Gastroesophageal sphincter (tissue), 4 donors: ENCODE results near the gene ZNF784. TPM values are rescaled to one million over a fixed set of nuclear protein-coding genes. Genes with fewer than 3 reads are reported as not detected.

Experiments
- ATAC-seq: fragments of 150-250 bp; one replicate; pipeline ENCODE4 v1.9.1; 2016; ENCODE audit warnings: mild to moderate bottlenecking, moderate library complexity
- H3K27ac ChIP-seq, 4 donors: fragments of 200-600 bp; sonication (generic) in 3 of 4; 1 replicate in 3 of 4; 2 replicates in 1 of 4; pipeline ENCODE4 v1.5.1; 2016 to 2019
- H3K27me3 ChIP-seq: fragments of 200-600 bp; sonication (generic); one replicate; pipeline ENCODE4 v1.5.1; 2019
- H3K36me3 ChIP-seq, 2 donors: fragments of 200-600 bp; sonication (generic); one replicate each; pipeline ENCODE4 v1.5.1; 2019; ENCODE audit warnings: control low read depth in 1 of 2
- H3K4me1 ChIP-seq, 3 donors: fragments of 200-600 bp; sonication (generic); 1 replicate in 2 of 3; 2 replicates in 1 of 3; pipeline ENCODE4 v1.5.1; 2016 to 2019; ENCODE audit warnings: control low read depth in 2 of 3
- H3K4me3 ChIP-seq, 2 donors: fragments of 200-600 bp; sonication (generic); one replicate each; pipeline ENCODE4 v1.5.1; 2019; ENCODE audit warnings: mild to moderate bottlenecking in 1 of 2, moderate library complexity in 1 of 2
- H3K9me3 ChIP-seq, 3 donors: fragments of 200-600 bp; sonication (generic); one replicate each; pipeline ENCODE4 v1.5.1; 2017 to 2019; ENCODE audit warnings: control low read depth in 2 of 3
- EP300 ChIP-seq: sonication (generic); formaldehyde crosslinking; IDR thresholded peaks from one replicate; pipeline ENCODE4 v1.6.1; 2017; ENCODE audit warnings: antibody characterized with exemption, mild to moderate bottlenecking
- POLR2A ChIP-seq, 2 donors: fragments of 450-650 bp; IDR thresholded peaks; one replicate each; pipeline ENCODE4 v1.6.1; 2017; ENCODE audit warnings: antibody characterized with exemption in 2 of 2, mild to moderate bottlenecking in 2 of 2, moderate library complexity in 1 of 2
- POLR2AphosphoS5 ChIP-seq: sonication (generic); formaldehyde crosslinking; IDR thresholded peaks from one replicate; pipeline ENCODE4 v1.6.1; 2017; ENCODE audit warnings: antibody characterized with exemption
- WGBS, 2 donors: methylation state at CpG; one replicate each; pipeline ENCODE4 v1.1.5; 2018; ENCODE audit warnings: low coverage in 1 of 2; 5-methylcytosine and 5-hydroxymethylcytosine counted together
- total RNA-seq, 4 donors: library from RNA; depleted of rRNA; stranded (reverse); fragments of >200 nt; gene quantifications; one replicate each; pipeline ENCODE4 v1.1.0, GENCODE V29; 2016
- TF ChIP-seq, protein P1 (sequence below), 4 experiments: fragments of 200-600 bp in 2 of 4; fragments of 450-650 bp in 2 of 4; sonication (generic) in 1 of 4; IDR thresholded peaks; one replicate each; pipeline ENCODE4 v1.5.1; 2017 to 2019; ENCODE audit warnings: antibody characterized with exemption in 4 of 4, mild to moderate bottlenecking in 2 of 4, moderate library complexity in 2 of 4

ZNF784 gene
- total RNA-seq, 4 donors from 2014 or later = 0.54 to 8.1 (median 4.8) TPM

DNA sequence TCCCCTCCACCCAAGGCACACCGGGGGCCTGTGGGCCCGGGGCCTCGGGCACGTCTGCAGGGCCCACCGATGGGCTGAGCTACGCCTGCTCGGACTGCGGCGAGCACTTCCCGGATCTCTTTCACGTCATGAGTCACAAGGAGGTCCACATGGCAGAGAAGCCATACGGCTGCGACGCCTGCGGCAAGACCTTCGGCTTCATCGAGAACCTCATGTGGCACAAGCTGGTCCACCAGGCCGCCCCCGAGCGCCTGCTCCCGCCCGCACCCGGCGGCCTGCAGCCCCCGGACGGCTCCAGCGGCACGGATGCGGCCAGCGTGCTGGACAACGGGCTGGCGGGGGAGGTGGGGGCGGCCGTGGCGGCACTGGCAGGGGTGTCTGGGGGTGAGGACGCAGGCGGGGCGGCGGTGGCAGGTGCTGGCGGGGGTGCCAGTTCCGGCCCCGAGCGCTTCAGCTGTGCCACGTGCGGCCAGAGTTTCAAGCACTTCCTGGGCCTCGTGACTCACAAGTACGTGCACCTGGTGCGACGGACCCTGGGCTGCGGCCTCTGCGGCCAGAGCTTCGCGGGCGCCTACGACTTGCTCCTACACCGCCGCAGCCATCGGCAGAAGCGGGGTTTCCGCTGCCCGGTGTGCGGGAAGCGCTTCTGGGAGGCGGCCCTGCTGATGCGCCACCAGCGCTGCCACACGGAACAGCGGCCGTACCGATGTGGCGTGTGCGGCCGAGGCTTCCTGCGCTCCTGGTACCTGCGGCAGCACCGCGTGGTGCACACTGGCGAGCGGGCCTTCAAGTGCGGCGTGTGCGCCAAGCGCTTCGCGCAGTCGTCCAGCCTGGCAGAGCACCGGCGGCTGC, 8.6 kb downstream of the ZNF784 start:
- H3K36me3 ChIP-seq = peaks cover 0 to 56% of the 10 kb centered on the region in 2 donors
- 100% methylated on average over 1 to 2 of the region's 88 CpGs for WGBS, 2 donors
- ATAC-seq = no peak
- no peak overlapping the region for H3K27ac ChIP-seq
- no peaks in the 10 kb centered on the region for H3K27me3 ChIP-seq
- TF ChIP-seq EP300 (no peak), POLR2A (IDR thresholded peaks at IDR 0.05) (no peak), POLR2AphosphoS5 (no peak)
- TF ChIP-seq, protein P1, sequence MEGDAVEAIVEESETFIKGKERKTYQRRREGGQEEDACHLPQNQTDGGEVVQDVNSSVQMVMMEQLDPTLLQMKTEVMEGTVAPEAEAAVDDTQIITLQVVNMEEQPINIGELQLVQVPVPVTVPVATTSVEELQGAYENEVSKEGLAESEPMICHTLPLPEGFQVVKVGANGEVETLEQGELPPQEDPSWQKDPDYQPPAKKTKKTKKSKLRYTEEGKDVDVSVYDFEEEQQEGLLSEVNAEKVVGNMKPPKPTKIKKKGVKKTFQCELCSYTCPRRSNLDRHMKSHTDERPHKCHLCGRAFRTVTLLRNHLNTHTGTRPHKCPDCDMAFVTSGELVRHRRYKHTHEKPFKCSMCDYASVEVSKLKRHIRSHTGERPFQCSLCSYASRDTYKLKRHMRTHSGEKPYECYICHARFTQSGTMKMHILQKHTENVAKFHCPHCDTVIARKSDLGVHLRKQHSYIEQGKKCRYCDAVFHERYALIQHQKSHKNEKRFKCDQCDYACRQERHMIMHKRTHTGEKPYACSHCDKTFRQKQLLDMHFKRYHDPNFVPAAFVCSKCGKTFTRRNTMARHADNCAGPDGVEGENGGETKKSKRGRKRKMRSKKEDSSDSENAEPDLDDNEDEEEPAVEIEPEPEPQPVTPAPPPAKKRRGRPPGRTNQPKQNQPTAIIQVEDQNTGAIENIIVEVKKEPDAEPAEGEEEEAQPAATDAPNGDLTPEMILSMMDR (IDR thresholded peaks at IDR 0.05) = no peak
- no peaks in the 10 kb centered on the region for H3K9me3 ChIP-seq
- H3K4me1 ChIP-seq = peaks cover 0 to 35% (median 5%) of the 10 kb centered on the region in 3 donors
- H3K4me3 ChIP-seq = no peak overlapping the region

GRCh38 chr19:55614711-55615542, 9.4 kb downstream of the ZNF784 start:
- Histone ChIP-seq H3K4me3 (no peak overlapping the region), H3K9me3 (no peaks in the 10 kb centered on the region), H3K4me1 (peaks cover 0 to 42% (median 5%) of the 10 kb centered on the region in 3 donors), H3K36me3 (peaks cover 0 to 61% of the 10 kb centered on the region in 2 donors), H3K27me3 (no peaks in the 10 kb centered on the region), H3K27ac (no peak overlapping the region)
- no peak for TF ChIP-seq POLR2A (IDR thresholded peaks at IDR 0.05)
- TF ChIP-seq, protein P1 (IDR thresholded peaks at IDR 0.05) = no peak
- no CpG with 5 or more reads among the region's 98 CpGs for WGBS, 2 donors
- ATAC-seq = no peak

GRCh38 chr19:55613930-55614710, 10.2 kb downstream of the ZNF784 start:
- Histone ChIP-seq H3K9me3 (no peaks in the 10 kb centered on the region), H3K27me3 (no peaks in the 10 kb centered on the region), H3K36me3 (peaks cover 0 to 69% of the 10 kb centered on the region in 2 donors), H3K27ac (no peak overlapping the region), H3K4me1 (peaks cover 0 to 34% (median 5%) of the 10 kb centered on the region in 3 donors), H3K4me3 (no peak overlapping the region)
- WGBS, 2 donors = 92% methylated on average over 6 of the region's 75 CpGs; no CpG with 5 or more reads in 1 of the 2 donors
- TF ChIP-seq POLR2AphosphoS5 (no peak), EP300 (no peak), POLR2A (IDR thresholded peaks at IDR 0.05) (no peak)
- TF ChIP-seq, protein P1 (IDR thresholded peaks at IDR 0.05) = no peak
- no peak for ATAC-seq

GRCh38 chr19:55613396-55613795, 11.0 kb downstream of the ZNF784 start:
- Histone ChIP-seq H3K4me3 (no peak overlapping the region), H3K4me1 (peaks cover 0 to 27% (median 5%) of the 10 kb centered on the region in 3 donors), H3K27ac (no peak overlapping the region), H3K36me3 (peaks cover 0 to 74% of the 10 kb centered on the region in 2 donors), H3K27me3 (no peaks in the 10 kb centered on the region), H3K9me3 (no peaks in the 10 kb centered on the region)
- ATAC-seq = no peak
- no peak for TF ChIP-seq POLR2A (IDR thresholded peaks at IDR 0.05)
- no peak for TF ChIP-seq EP300
- TF ChIP-seq, protein P1 (IDR thresholded peaks at IDR 0.05) = no peak
- TF ChIP-seq POLR2AphosphoS5 = no peak
- 85 to 96% methylated on average over 4 to 13 of the region's 27 CpGs for WGBS, 2 donors
